AG04450 (cell line): ENCODE measurements around the gene POMGNT2. TPM values are rescaled to one million over a fixed set of nuclear protein-coding genes. Genes with fewer than 3 reads are reported as not detected.

Experiments used
- CTCF ChIA-PET: fragments of 300-600, 350-600 bp; formaldehyde crosslinking; extraction: SDS; loops from one replicate; lab custom pipeline; 2022; ENCODE audit warnings: antibody characterized with exemption, inconsistent platforms; lab: Charles Lee
- POLR2A ChIA-PET: fragments of 350-600 bp; formaldehyde crosslinking; extraction: SDS; loops from one replicate; lab custom pipeline; 2021; ENCODE audit warnings: antibody characterized with exemption, inconsistent platforms; lab: Yijun Ruan, JAX
- DNase-seq: peaks from one replicate; pipeline ENCODE4 v3.0.0-alpha.2; 2011; ENCODE audit warnings: low read depth, low spot score
- H3K27ac ChIP-seq: one replicate; pipeline ENCODE4 v1.5.1; 2012; ENCODE audit warnings: low read depth, low read length, control low read depth
- H3K27me3 ChIP-seq: one replicate; pipeline ENCODE4 v1.6.0; 2012; ENCODE audit warnings: low read length; ENCODE audit not compliant: control insufficient read depth, insufficient read depth
- H3K4me3 ChIP-seq: 2 replicates; pipeline ENCODE4 v1.5.1; 2011; ENCODE audit warnings: mild to moderate bottlenecking, low read depth, low read length, control low read depth
- H3K9me3 ChIP-seq: 2 replicates; pipeline ENCODE4 v1.5.1; 2012; ENCODE audit warnings: low read length; ENCODE audit not compliant: control insufficient read depth, insufficient read depth
- polyA plus RNA-seq: library from polyadenylated mRNA; depleted of rRNA; stranded (reverse); fragments of >200 nt; gene quantifications from 2 replicates; pipeline ENCODE4 v1.2.3, GENCODE V29; 2011
- TF ChIP-seq, protein P1 (sequence below): IDR thresholded peaks from 2 replicates; pipeline ENCODE4 v1.5.1; 2011; ENCODE audit warnings: low read depth, low read length, control low read depth, inconsistent platforms

POMGNT2 gene
- polyA plus RNA-seq, 1 experiment = 9.3 TPM

DNA sequence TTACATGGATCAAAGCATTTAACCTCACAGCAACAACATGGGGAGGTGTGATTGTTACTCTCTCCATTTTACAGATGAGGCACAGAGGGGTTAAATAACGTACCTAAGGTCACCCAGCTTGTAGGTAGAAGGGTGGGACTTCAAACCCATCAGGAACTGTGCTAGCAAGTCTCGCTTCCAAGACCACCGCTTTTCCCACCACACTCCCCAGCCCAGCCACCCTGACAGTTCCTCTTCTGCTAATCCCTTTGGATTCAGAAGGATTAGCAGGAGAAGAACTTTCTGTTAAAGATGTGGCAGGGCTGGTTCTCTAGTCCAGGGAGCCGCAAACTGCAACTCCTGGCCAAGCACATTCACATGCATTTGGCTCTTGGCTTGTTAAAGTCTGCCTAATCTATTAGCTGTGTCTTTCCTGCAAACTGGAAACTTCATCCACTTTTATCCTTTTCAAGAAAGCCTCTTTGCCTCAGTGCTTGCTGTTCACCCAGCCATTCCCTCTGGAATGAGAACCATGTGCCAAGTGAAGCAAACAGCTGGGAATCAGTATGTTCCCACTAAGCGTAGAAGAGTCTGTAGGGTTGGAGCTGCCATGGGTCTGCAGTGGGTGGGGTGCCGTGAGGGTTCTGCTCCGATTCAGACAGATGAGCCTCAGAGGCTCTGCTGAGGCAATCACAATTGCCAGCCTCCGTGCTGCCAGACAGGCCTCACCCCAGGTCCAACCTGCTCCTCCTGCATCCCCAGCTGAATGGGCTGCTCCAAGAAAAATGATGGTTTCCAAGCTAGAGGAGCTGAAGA, 44.6 kb downstream of the POMGNT2 start:
- ChIA-PET POLR2A (no interaction called here), CTCF (no interaction called here)
- Histone ChIP-seq H3K4me3 (no peak overlapping the region), H3K9me3 (no peaks in the 10 kb centered on the region), H3K27me3 (no peaks in the 10 kb centered on the region), H3K27ac (no peak overlapping the region)
- no peak for DNase-seq
- TF ChIP-seq, protein P1, sequence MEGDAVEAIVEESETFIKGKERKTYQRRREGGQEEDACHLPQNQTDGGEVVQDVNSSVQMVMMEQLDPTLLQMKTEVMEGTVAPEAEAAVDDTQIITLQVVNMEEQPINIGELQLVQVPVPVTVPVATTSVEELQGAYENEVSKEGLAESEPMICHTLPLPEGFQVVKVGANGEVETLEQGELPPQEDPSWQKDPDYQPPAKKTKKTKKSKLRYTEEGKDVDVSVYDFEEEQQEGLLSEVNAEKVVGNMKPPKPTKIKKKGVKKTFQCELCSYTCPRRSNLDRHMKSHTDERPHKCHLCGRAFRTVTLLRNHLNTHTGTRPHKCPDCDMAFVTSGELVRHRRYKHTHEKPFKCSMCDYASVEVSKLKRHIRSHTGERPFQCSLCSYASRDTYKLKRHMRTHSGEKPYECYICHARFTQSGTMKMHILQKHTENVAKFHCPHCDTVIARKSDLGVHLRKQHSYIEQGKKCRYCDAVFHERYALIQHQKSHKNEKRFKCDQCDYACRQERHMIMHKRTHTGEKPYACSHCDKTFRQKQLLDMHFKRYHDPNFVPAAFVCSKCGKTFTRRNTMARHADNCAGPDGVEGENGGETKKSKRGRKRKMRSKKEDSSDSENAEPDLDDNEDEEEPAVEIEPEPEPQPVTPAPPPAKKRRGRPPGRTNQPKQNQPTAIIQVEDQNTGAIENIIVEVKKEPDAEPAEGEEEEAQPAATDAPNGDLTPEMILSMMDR = no peak

DNA sequence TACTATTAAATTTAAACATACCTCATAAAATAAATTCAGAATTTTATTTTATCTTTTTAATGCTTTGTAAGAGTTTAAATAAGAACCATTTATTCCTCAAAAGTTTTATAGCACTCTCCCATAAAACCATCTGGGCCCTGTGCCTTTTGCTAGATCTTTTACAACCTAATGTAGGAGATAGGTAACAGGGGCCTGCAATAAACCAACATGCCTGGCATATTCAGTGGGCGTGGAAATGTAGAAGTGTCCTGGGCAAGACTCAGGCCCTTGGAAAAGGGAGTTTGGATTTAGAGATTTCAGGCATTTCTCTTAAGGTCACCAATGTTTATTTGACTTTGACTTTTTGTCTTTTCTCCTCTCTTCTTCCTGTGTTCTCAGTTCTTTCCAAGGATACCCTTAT, 46.4 kb downstream of the POMGNT2 start:
- ChIA-PET POLR2A (no interaction called here), CTCF (interaction anchor here (1.2 kb wide), 1 partner anchor 12 kb away, joined by 5 read pairs; no protein-coding TSS in a partner anchor)
- no peaks in the 10 kb centered on the region for H3K9me3 ChIP-seq
- H3K4me3 ChIP-seq = no peak overlapping the region
- DNase-seq = no peak
- no peak overlapping the region for H3K27ac ChIP-seq
- H3K27me3 ChIP-seq = no peaks in the 10 kb centered on the region
- TF ChIP-seq, protein P1 = no peak

DNA sequence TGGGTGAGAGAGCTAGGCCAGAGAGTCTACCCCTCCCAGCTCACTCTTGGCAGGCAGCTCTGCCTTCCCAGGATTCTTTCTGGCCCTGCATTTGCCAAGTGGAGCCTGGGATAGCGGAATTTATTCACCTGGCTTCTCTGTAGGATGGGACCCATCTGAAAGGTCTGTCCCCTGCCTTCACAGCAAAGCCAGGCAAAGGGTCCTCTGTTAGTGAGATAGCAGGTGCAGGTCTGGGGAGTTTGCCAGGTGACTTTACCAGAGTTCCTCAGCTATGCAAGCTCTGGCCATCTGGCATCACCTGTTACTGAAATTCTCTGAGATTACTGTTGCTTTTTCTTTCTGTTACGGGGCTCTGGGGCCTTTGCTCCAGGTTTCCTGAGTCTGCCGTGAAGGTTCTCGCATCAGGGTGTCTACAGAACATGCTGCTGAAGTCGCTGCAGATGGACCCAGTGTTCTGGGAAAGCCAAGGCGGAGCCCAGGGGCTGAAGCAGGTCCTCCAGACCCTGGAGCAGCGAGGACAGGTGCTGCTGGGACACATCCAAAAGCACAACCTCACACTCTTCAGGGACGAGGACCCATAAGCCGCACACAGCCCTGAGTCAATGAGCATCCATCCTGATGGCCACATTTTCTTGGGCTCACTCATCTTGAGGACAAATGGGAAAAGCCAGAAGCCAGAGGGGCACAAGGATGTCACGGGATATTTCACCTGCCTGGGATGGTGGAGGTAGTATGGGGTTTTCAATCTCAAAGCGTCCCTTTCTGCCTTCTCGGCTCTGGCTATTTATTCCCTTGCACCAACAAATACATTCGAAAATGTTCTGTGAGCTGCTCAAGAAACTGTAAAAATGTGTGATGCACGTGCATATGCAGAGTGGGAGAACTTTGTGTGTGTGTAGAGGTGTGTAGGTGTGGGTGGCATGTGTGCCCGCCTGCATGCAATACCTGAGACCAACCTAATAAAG, 49.8 kb downstream of the POMGNT2 start:
- Histone ChIP-seq H3K27ac (no peak overlapping the region), H3K9me3 (no peaks in the 10 kb centered on the region), H3K27me3 (peaks cover 2% of the 10 kb centered on the region), H3K4me3 (no peak overlapping the region)
- DNase-seq = no peak
- TF ChIP-seq, protein P1 = no peak
- POLR2A ChIA-PET = no interaction called here
- CTCF ChIA-PET = interaction anchor here (0.6 kb wide), 1 partner anchor 15 kb away, joined by 3 read pairs; no protein-coding TSS in a partner anchor

DNA sequence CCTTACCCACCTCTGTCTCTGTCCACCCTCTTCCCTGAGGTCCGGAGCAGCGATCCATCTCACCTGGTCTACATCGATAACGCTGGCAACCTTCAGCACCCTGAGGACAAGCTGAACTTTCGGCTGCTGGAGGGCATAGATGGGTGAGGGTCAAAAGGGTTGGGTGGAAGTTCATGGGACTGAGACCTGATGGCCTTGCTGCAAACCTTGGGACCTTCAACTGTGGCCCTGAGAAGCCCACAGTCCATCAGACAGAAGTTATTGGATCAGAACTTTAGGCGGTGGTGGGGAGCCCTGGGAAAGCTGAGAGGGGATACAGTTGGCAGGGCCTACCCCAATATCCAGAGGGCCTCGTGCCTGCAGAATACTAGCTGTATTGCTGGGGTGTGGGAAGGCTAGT, 50.5 kb downstream of the POMGNT2 start:
- DNase-seq = no peak
- H3K27ac ChIP-seq = no peak overlapping the region
- no peaks in the 10 kb centered on the region for H3K9me3 ChIP-seq
- ChIA-PET POLR2A (no interaction called here), CTCF (no interaction called here)
- H3K4me3 ChIP-seq = no peak overlapping the region
- TF ChIP-seq, protein P1 = no peak
- peaks cover 2% of the 10 kb centered on the region for H3K27me3 ChIP-seq

DNA sequence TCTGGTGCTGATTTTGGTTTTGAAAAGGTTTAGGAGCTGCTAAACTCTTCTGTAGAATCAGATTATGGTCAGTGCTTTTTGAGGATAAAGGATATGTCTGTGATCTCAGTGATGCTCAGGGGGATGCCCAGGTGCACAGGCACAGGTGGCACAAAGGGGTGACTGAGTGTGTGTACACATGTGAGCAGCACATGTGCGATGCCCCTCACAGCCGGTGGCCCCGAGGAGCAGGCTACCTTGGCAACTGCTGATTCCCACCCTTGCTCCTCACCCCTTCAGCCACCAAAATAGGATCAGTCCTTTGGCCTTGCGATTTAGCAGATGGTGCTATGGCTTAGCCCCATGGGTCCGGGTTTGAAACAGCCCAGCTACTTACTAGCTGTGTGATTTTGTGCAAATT, 51.1 kb downstream of the POMGNT2 start:
- H3K9me3 ChIP-seq = no peaks in the 10 kb centered on the region
- DNase-seq = no peak
- TF ChIP-seq, protein P1 = no peak
- no peak overlapping the region for H3K4me3 ChIP-seq
- ChIA-PET POLR2A (no interaction called here), CTCF (interaction anchor here (0.9 kb wide), 1 partner anchor 93 kb away, joined by 3 read pairs; no protein-coding TSS in a partner anchor)
- H3K27me3 ChIP-seq = peaks cover 2% of the 10 kb centered on the region
- H3K27ac ChIP-seq = no peak overlapping the region
